Measurements from ENCODE around the gene RALB.

The RALB gene

GRCh38 chr2:120240901-120241429, 11.7 kb upstream of the RALB start:
- ChIA-PET CTCF (no interaction called here), POLR2A (ENCODE audit: low non-redundant PET) (interaction anchor here (0.7 to 1.6 kb wide), 2 partner anchors 11 to 12 kb away, joined by 3 to 8 read pairs; partner anchors contain the start of gene RALB)
- DNase-seq (ENCODE audit: low spot score): no peak
- peak overlapping the region; percentile 83 for H3K27ac ChIP-seq
- no peak for TF ChIP-seq CTCF (conservative IDR thresholded peaks at IDR 0.05; ENCODE audit: low read depth)

- no peak for DNase-seq (ENCODE audit: low spot score)
- H3K27ac ChIP-seq: peak overlapping the region; percentile 83; the same call in 1 of the 2 replicates
- ChIA-PET CTCF (no interaction called here), POLR2A (ENCODE audit: low non-redundant PET) (interaction anchor here (0.7 kb wide), 1 partner anchor 11 kb away, joined by 3 read pairs; the partner anchor contains the start of gene RALB)
- no peak for TF ChIP-seq CTCF (conservative IDR thresholded peaks at IDR 0.05; ENCODE audit: low read depth)
Observed at GRCh38 chr2:120241684-120242083, 11.0 kb upstream of the RALB start.

GRCh38 chr2:120243211-120243610, 9.4 kb upstream of the RALB start:
- peak overlapping the region; percentile 56 for H3K27ac ChIP-seq
- TF ChIP-seq CTCF (conservative IDR thresholded peaks at IDR 0.05; ENCODE audit: low read depth): no peak
- POLR2A ChIA-PET (ENCODE audit: low non-redundant PET): interaction anchor here (1.2 kb wide), 1 partner anchor 9 kb away, joined by 3 read pairs; the partner anchor contains the start of gene RALB
- DNase-seq (ENCODE audit: low spot score): no peak
- CTCF ChIA-PET: interaction anchor here (1.0 kb wide), 1 partner anchor 19 kb away, joined by 3 read pairs; the partner anchor contains the start of gene TMEM185B

- ChIA-PET POLR2A (ENCODE audit: low non-redundant PET) (no interaction called here), CTCF (interaction anchor here (1.0 kb wide), 1 partner anchor 20 kb away, joined by 3 read pairs; the partner anchor contains the start of gene TMEM185B)
- no peak overlapping the region for H3K27ac ChIP-seq
- no peak for TF ChIP-seq CTCF (conservative IDR thresholded peaks at IDR 0.05; ENCODE audit: low read depth)
- DNase-seq (ENCODE audit: low spot score): no peak
Observed at GRCh38 chr2:120243875-120244553, 8.6 kb upstream of the RALB start.

GRCh38 chr2:120244656-120245519, 7.8 kb upstream of the RALB start:
- ChIA-PET POLR2A (ENCODE audit: low non-redundant PET) (no interaction called here), CTCF (interaction anchor here (0.6 kb wide), 1 partner anchor 1354 kb away, joined by 4 read pairs; no protein-coding TSS in a partner anchor)
- peak overlapping the region; percentile 74 for H3K27ac ChIP-seq
- TF ChIP-seq CTCF (conservative IDR thresholded peaks at IDR 0.05; ENCODE audit: low read depth): no peak
- no peak for DNase-seq (ENCODE audit: low spot score)

Measured in RWPE1 (cell line).